ENCODE results near the gene COX6A2.

DNA sequence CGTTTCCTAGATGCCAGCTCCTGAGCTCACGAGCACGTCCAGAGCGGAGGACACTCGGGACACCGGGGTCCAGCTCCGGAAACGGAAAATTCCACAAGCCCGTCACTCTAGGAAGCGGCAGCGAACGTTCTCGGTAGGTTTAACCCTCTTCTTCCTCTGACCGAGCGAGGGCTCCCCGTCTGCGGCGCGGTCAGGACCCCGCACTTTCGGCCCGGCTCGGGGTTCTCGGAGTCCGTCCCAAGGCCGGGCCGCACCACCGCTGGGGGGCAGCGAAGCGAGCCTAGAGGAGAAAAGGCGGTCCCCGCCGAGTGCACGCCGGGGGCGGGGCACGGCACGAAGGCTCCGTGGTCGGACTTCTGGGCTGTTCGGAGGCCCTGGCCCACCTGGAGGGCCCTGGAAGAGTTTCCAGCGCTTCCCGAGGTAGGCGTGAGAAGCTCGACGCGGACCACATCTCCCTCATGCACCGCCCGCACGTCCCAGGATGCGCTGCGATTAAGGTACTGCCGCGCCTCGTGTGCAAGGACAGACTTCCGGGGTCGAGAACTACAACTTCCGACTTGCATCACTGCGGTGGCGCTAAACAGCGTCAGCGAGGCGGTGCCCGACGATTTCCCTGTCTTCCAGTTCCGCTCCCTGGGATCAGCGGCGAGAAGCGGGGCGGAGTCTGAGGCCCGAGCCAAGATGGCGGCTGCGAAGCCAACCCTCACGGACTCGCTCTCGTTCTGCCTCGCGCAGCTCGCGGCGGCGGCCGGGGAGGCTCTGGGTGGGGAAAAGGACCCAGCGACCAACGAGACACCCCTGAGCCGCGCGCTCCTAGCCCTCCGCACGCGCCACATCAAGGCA is 30.9 kb upstream of the COX6A2 start, which contains the start of gene ARMC5:
- TF ChIP-seq POLR2A (IDR thresholded peaks at IDR 0.05) (peak; percentile 64), EP300 (IDR thresholded peaks at IDR 0.05) (no peak), POLR2AphosphoS5 (IDR thresholded peaks at IDR 0.05) (peak in 2 of 3 donors; percentile 64 to 96)
- TF ChIP-seq, protein P1, sequence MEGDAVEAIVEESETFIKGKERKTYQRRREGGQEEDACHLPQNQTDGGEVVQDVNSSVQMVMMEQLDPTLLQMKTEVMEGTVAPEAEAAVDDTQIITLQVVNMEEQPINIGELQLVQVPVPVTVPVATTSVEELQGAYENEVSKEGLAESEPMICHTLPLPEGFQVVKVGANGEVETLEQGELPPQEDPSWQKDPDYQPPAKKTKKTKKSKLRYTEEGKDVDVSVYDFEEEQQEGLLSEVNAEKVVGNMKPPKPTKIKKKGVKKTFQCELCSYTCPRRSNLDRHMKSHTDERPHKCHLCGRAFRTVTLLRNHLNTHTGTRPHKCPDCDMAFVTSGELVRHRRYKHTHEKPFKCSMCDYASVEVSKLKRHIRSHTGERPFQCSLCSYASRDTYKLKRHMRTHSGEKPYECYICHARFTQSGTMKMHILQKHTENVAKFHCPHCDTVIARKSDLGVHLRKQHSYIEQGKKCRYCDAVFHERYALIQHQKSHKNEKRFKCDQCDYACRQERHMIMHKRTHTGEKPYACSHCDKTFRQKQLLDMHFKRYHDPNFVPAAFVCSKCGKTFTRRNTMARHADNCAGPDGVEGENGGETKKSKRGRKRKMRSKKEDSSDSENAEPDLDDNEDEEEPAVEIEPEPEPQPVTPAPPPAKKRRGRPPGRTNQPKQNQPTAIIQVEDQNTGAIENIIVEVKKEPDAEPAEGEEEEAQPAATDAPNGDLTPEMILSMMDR (IDR thresholded peaks at IDR 0.05): peak; percentile 40 to 50

Data from suprapubic skin (tissue), 4 donors.